Measurements from ENCODE around the gene MPP3. TPM values are rescaled to one million over a fixed set of nuclear protein-coding genes. Genes with fewer than 3 reads are reported as not detected.

The MPP3 gene
- total and polyA plus RNA-seq, 9 of the 15 experiments (the other 6 are each of a cell fraction or from before 2014, with no cell fraction given): 0.41 to 10.4 (median 4.5) TPM

DNA sequence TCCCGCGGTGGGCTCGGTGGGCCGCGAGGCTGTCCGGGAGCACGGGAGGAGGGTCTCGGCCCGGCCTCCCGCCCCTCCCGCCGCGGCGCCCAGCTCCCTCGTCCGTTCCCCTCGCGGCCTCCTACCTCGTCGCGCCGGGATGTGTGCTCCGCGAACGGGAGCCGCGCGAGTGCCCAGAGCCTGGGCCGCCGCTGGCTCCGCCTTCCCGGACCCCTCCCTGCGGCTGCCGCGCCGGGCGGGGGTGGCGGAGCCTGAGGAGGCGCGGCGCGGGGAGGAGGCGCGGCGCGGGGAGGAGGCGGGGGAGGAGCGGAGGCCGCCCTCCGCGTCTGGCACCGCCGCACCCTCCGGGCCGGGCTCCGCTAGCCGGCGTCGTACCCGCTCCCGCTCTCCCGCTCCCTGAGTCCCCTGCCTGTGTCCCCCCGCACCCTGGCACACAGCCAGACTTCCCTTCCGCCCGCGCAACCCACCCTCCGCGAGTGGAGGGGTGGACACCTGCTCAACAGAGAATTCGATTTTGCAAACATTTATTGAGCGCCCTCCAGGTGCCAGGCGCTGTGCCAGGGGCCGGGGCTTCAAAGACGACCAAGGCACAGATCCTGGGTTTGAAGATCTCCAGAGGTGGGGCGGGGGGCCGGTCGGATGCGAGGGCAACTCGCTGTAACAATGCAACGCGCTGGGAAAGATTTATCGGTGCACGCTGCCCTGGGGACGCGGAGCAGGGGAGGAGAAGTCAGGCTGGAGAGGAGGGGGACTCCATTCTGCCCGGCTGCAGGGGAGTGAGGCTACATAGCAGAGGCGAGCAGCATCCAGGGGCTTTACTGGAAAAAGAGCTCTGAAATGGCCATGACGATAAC, at the start of gene MPP3 (continued):
- TF ChIP-seq, protein P1, sequence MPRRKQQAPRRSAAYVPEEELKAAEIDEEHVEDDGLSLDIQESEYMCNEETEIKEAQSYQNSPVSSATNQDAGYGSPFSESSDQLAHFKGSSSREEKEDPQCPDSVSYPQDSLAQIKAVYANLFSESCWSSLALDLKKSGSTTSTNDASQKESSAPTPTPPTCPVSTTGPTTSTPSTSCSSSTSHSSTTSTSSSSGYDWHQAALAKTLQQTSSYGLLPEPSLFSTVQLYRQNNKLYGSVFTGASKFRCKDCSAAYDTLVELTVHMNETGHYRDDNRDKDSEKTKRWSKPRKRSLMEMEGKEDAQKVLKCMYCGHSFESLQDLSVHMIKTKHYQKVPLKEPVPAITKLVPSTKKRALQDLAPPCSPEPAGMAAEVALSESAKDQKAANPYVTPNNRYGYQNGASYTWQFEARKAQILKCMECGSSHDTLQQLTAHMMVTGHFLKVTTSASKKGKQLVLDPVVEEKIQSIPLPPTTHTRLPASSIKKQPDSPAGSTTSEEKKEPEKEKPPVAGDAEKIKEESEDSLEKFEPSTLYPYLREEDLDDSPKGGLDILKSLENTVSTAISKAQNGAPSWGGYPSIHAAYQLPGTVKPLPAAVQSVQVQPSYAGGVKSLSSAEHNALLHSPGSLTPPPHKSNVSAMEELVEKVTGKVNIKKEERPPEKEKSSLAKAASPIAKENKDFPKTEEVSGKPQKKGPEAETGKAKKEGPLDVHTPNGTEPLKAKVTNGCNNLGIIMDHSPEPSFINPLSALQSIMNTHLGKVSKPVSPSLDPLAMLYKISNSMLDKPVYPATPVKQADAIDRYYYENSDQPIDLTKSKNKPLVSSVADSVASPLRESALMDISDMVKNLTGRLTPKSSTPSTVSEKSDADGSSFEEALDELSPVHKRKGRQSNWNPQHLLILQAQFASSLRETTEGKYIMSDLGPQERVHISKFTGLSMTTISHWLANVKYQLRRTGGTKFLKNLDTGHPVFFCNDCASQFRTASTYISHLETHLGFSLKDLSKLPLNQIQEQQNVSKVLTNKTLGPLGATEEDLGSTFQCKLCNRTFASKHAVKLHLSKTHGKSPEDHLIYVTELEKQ (CRISPR knock-in tag; IDR thresholded peaks at IDR 0.05): no peak
- TF ChIP-seq NFE2 (IDR thresholded peaks at IDR 0.05; ENCODE audit: low read depth): no peak
- TF ChIP-seq, protein P2, sequence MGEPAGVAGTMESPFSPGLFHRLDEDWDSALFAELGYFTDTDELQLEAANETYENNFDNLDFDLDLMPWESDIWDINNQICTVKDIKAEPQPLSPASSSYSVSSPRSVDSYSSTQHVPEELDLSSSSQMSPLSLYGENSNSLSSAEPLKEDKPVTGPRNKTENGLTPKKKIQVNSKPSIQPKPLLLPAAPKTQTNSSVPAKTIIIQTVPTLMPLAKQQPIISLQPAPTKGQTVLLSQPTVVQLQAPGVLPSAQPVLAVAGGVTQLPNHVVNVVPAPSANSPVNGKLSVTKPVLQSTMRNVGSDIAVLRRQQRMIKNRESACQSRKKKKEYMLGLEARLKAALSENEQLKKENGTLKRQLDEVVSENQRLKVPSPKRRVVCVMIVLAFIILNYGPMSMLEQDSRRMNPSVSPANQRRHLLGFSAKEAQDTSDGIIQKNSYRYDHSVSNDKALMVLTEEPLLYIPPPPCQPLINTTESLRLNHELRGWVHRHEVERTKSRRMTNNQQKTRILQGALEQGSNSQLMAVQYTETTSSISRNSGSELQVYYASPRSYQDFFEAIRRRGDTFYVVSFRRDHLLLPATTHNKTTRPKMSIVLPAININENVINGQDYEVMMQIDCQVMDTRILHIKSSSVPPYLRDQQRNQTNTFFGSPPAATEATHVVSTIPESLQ (CRISPR knock-in tag; IDR thresholded peaks at IDR 0.05): no peak
- no peak for TF ChIP-seq CREM (IDR thresholded peaks at IDR 0.05; ENCODE audit: low read depth)
- no peak for TF ChIP-seq DMBX1 (CRISPR knock-in tag; IDR thresholded peaks at IDR 0.05; ENCODE audit: borderline replicate concordance)
- TF ChIP-seq STAT5A (IDR thresholded peaks at IDR 0.05; ENCODE audit: borderline replicate concordance, low read length): no peak
- TF ChIP-seq, protein P3, sequence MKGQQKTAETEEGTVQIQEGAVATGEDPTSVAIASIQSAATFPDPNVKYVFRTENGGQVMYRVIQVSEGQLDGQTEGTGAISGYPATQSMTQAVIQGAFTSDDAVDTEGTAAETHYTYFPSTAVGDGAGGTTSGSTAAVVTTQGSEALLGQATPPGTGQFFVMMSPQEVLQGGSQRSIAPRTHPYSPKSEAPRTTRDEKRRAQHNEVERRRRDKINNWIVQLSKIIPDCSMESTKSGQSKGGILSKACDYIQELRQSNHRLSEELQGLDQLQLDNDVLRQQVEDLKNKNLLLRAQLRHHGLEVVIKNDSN (CRISPR knock-in tag; IDR thresholded peaks at IDR 0.05): no peak
- TF ChIP-seq NFYB (IDR thresholded peaks at IDR 0.05; ENCODE audit: extremely low read depth, insufficient read length): no peak
- TF ChIP-seq, protein P4, sequence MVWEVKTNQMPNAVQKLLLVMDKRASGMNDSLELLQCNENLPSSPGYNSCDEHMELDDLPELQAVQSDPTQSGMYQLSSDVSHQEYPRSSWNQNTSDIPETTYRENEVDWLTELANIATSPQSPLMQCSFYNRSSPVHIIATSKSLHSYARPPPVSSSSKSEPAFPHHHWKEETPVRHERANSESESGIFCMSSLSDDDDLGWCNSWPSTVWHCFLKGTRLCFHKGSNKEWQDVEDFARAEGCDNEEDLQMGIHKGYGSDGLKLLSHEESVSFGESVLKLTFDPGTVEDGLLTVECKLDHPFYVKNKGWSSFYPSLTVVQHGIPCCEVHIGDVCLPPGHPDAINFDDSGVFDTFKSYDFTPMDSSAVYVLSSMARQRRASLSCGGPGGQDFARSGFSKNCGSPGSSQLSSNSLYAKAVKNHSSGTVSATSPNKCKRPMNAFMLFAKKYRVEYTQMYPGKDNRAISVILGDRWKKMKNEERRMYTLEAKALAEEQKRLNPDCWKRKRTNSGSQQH (CRISPR knock-in tag; IDR thresholded peaks at IDR 0.05): no peak
- TF ChIP-seq POLR2G (IDR thresholded peaks at IDR 0.05; ENCODE audit: low read depth, low read length): peak; percentile 83
- TF ChIP-seq MAZ (CRISPR knock-in tag; conservative IDR thresholded peaks at IDR 0.05 in 1 of 2, IDR thresholded peaks at IDR 0.05 in 1 of 2): peak; percentile 8 to 91; a peak in 3 of 4 replicates
- no peak for TF ChIP-seq CAMTA2 (CRISPR knock-in tag; conservative IDR thresholded peaks at IDR 0.05)
- TF ChIP-seq ETV5 (CRISPR knock-in tag; IDR thresholded peaks at IDR 0.05; ENCODE audit: low read depth): no peak
- TF ChIP-seq SNIP1 (IDR thresholded peaks at IDR 0.05; ENCODE audit: low read depth): no peak
- peak in 1 of 2 experiments; percentile 6; a peak in 1 of 4 replicates for TF ChIP-seq SIN3A (IDR thresholded peaks at IDR 0.05; ENCODE audit: borderline replicate concordance in 2 of 2, control insufficient read depth in 1 of 2, low read depth in 2 of 2, low read length in 2 of 2)
- TF ChIP-seq ZNF347 (CRISPR knock-in tag; IDR thresholded peaks at IDR 0.05; ENCODE audit: low read depth): no peak
- TF ChIP-seq, protein P5, sequence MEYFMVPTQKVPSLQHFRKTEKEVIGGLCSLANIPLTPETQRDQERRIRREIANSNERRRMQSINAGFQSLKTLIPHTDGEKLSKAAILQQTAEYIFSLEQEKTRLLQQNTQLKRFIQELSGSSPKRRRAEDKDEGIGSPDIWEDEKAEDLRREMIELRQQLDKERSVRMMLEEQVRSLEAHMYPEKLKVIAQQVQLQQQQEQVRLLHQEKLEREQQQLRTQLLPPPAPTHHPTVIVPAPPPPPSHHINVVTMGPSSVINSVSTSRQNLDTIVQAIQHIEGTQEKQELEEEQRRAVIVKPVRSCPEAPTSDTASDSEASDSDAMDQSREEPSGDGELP (CRISPR knock-in tag; IDR thresholded peaks at IDR 0.05; ENCODE audit: borderline replicate concordance): no peak
- peak; percentile 47; the same call in 1 of the 2 replicates for TF ChIP-seq FOXP1 (CRISPR knock-in tag; IDR thresholded peaks at IDR 0.05)

Data from K562 (cell line).